GM12891 (cell line): ENCODE measurements around the gene PRKN.
A peak's percentile ranks its signal among the peaks of the same experiment; 100 is the strongest.

Source experiments
- DNase-seq: peaks from one replicate; pipeline ENCODE4 v3.0.0; 2011; ENCODE audit warnings: low spot score; ENCODE audit not compliant: insufficient read length
- FAIRE-seq: peaks from 2 replicates; lab custom pipeline; 2011; peaks lifted over from hg19 to GRCh38; lab: Jason Lieb, UNC
- PAX5 ChIP-seq: IDR thresholded peaks from 2 replicates; pipeline ENCODE4 v1.6.1; 2011; ENCODE audit warnings: low read length, moderate library complexity, mild to moderate bottlenecking; ENCODE audit not compliant: insufficient read depth, severe bottlenecking
- POLR2A ChIP-seq: IDR thresholded peaks from 2 replicates; pipeline ENCODE4 v1.6.1; 2011; ENCODE audit warnings: low read depth, low read length, control low read depth
- POLR2AphosphoS5 ChIP-seq: IDR thresholded peaks from 2 replicates; pipeline ENCODE4 v1.6.1; 2011; ENCODE audit warnings: low read depth, low read length, control low read depth
- POU2F2 ChIP-seq: IDR thresholded peaks from 2 replicates; pipeline ENCODE4 v1.6.1; 2011; ENCODE audit warnings: low read depth, mild to moderate bottlenecking, control low read depth, low read length, moderate library complexity
- SPI1 ChIP-seq: IDR thresholded peaks from 2 replicates; pipeline ENCODE4 v1.6.1; 2011; ENCODE audit warnings: low read depth, low read length, control low read depth
- TAF1 ChIP-seq: IDR thresholded peaks from 2 replicates; pipeline ENCODE4 v1.6.1; 2011; ENCODE audit warnings: low read depth, low read length, control low read depth

The PRKN gene

GRCh38 chr6:162713974-162714780 is 13.4 kb downstream of the PRKN start:
- FAIRE-seq (no peak), DNase-seq (no peak)
- TF ChIP-seq PAX5, result no peak
- no peak for TF ChIP-seq TAF1
- TF ChIP-seq POU2F2, result no peak
- no peak for TF ChIP-seq POLR2A
- TF ChIP-seq SPI1, result no peak
- no peak for TF ChIP-seq POLR2AphosphoS5

GRCh38 chr6:162712694-162713093 is 14.9 kb downstream of the PRKN start:
- FAIRE-seq (no peak), DNase-seq (no peak)
- TF ChIP-seq SPI1 (0 out of 2 replicates have a peak, but pooled peaks have one; percentile 41), POLR2A (no peak)

DNA sequence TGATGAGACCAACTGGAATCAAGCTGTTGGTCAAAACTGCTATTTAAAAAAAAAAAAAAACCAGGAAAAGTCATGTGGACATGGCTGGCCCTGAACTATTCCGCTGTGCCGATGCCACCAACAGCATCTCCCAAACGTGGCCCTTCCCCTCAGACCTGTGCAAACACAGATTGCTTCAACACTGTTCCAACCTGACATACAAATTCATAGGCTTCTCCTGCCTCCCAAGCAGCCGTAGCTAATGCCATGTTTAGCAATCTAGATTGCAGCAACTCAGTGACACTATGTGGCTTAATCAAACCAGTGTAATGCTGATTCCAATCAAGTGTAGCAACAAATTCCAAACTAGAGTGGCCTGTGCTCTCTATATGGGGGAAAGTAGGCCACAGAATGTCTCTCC is 16.2 kb downstream of the PRKN start:
- TF ChIP-seq POU2F2, result no peak
- no peak for TF ChIP-seq POLR2AphosphoS5
- no peak for TF ChIP-seq PAX5
- TF ChIP-seq TAF1, result no peak
- TF ChIP-seq POLR2A, result no peak
- TF ChIP-seq SPI1, result no peak
- FAIRE-seq, result no peak
- DNase-seq, result no peak

GRCh38 chr6:162710936-162711335 is 16.6 kb downstream of the PRKN start:
- no peak for TF ChIP-seq POLR2A
- no peak for TF ChIP-seq SPI1
- no peak for TF ChIP-seq TAF1
- TF ChIP-seq POU2F2, result no peak
- no peak for TF ChIP-seq POLR2AphosphoS5
- TF ChIP-seq PAX5, result no peak
- no peak for DNase-seq
- FAIRE-seq, result no peak

DNA sequence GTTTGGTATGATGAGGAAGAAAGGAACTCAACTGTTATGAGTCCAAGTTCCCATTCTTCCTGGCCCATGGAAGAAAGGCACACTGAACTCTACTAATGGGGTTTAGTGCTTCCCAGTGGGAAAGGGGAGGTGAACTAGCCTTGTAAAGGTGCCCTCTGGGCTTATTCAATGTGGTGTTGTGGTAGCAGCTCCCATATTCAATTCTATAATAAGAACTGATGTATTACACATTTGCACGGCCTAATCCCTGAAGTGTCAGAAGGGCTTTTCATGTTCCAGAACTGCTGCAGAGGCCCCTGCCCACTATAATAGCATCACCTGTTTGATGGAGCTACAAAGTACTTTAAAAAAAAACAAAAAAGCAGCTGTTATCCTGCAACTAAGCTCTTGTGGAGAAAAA is 17.1 kb downstream of the PRKN start:
- FAIRE-seq (no peak), DNase-seq (no peak)
- TF ChIP-seq POLR2AphosphoS5 (no peak), POLR2A (no peak), POU2F2 (no peak), SPI1 (no peak), TAF1 (no peak), PAX5 (no peak)

DNA sequence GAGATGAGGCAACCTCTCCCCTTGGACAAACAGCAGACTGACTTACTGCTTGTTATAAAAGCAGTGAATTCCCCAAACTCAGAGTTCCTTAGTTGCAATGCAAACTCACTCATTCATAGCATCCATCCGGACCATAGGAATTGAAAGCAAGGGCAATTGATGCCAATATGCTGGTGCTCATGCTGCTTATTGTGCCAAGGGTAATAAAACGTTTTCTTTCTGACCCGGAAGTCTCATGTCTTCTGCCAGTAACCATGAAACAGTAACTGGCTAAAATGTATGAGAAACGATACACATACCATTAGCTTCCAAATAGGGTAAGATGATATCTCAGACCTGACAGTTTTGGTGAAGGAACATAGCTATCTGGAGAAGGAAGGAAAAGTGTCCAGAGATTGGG is 18.1 kb downstream of the PRKN start:
- FAIRE-seq (no peak), DNase-seq (no peak)
- TF ChIP-seq POU2F2, result no peak
- TF ChIP-seq POLR2AphosphoS5, result no peak
- TF ChIP-seq SPI1, result no peak
- no peak for TF ChIP-seq TAF1
- no peak for TF ChIP-seq POLR2A
- TF ChIP-seq PAX5, result no peak

- DNase-seq (no peak), FAIRE-seq (no peak)
- TF ChIP-seq POLR2A (no peak), POU2F2 (no peak), TAF1 (no peak), POLR2AphosphoS5 (no peak), SPI1 (no peak), PAX5 (no peak)
Measured at GRCh38 chr6:162708971-162709370, 18.6 kb downstream of the PRKN start.

- TF ChIP-seq SPI1 (no peak), PAX5 (no peak), TAF1 (no peak), POU2F2 (no peak), POLR2A (no peak), POLR2AphosphoS5 (no peak)
- DNase-seq (no peak), FAIRE-seq (no peak)
Measured at GRCh38 chr6:162706232-162706631, 21.3 kb downstream of the PRKN start.

DNA sequence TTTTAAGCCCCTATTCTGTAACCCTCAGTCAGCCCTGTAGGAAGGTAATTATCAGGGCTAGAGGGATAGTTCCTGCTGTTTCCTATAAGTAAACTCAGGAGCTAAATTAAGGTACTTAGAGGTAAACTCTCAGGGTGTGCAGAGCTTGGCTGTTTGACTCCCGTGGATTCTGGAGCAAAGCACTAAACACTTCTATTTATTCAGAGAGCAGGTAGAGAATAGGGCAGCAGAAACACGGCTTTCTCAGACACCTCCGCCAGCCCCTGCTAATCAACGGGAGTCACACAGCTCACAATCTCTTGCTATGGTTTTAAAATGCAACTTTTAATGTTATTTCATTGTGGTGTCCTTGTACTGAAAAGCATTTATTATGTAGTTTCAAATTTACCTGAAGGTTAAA is 21.8 kb downstream of the PRKN start:
- DNase-seq (no peak), FAIRE-seq (no peak)
- no peak for TF ChIP-seq SPI1
- no peak for TF ChIP-seq POLR2A
- no peak for TF ChIP-seq PAX5
- TF ChIP-seq TAF1, result no peak

DNA sequence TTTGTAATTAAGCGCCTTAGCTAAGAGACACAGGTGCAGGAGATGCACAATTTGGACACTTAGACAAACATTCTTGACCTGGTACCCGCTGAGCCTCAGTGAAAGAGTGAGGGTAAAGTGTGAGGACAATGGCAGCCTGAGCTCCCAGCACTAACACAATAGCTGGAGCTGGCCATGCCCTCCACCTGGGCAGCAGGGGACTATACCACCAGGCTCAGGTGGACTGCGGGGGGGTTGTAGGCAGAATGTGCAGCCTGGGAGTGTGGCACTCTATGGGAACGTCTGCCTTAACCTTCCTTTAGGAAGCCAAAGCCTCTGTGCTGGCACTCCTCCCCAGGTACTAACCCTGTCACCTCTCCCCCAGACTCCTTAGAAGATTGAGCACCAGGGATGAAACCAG is 23.6 kb downstream of the PRKN start:
- FAIRE-seq (no peak), DNase-seq (no peak)
- TF ChIP-seq POLR2AphosphoS5 (no peak), POU2F2 (no peak), TAF1 (no peak), SPI1 (no peak), PAX5 (no peak), POLR2A (no peak)
